Body of pancreas (tissue), 4 donors: ENCODE measurements around the gene RPS29.

Experiments
- CTCF ChIP-seq, 7 experiments: fragments of 450-650 bp in 4 of 7; fragments of 200-600 bp in 3 of 7; sonication (generic) in 3 of 7; IDR thresholded peaks; one replicate each; pipeline ENCODE4 v1.5.1; 2016 to 2019; ENCODE audit warnings: antibody characterized with exemption in 7 of 7
- POLR2A ChIP-seq, 3 donors: fragments of 450-650 bp; IDR thresholded peaks; one replicate each; pipeline ENCODE4 v1.6.1; 2016; ENCODE audit warnings: antibody characterized with exemption in 3 of 3, mild to moderate bottlenecking in 2 of 3

DNA sequence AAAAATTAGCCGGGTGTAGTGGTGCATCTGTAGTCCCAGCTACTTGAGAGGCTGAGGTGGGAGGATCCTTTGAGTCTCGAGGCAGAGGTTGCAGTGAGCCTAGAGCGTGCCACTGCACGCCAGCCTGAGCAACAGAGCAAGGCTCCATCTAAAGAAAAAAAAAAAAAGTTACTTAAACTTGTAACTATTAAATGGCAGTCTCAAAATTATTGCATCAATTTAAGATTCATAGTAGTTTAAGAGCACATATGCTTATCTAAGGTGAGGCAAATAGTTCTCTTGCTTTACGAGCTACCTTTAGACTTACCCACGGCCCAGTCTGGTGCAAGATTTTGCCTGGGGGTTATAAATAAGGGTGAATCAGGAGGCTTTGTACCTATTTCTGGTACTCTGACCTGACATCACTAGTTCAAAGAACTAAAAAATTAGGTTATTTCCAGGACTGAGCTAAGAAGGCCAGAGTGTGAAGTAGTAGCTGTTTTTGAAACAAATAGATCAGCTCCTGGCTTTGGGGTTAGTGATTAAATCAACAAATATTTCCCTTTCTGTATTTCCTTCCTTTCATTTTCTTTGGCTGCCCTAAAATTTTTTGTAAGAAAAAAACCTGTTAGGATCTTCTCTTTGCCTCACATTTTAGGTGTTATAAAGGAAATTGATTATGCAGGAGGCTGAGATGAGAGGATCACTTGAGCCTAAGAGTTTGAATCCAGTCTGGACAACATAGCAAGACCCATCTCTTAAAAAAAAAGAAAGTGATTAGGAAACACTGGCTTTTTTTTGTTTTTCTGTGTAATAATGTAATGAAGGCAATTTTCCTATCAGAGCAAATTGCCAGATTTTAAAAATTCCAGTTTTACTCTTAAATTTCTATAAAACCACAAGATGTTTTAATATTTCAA, 38.0 kb upstream of the RPS29 start:
- TF ChIP-seq CTCF (IDR thresholded peaks at IDR 0.05) (no peak), POLR2A (IDR thresholded peaks at IDR 0.05) (no peak)
